ENCODE measurements around the gene BCAP29.
"Not testable (repeated sequence)": the region's sequence is repeated elsewhere in the genome, so short reads cannot be mapped to it uniquely, and the experiment has no call there.

DNA sequence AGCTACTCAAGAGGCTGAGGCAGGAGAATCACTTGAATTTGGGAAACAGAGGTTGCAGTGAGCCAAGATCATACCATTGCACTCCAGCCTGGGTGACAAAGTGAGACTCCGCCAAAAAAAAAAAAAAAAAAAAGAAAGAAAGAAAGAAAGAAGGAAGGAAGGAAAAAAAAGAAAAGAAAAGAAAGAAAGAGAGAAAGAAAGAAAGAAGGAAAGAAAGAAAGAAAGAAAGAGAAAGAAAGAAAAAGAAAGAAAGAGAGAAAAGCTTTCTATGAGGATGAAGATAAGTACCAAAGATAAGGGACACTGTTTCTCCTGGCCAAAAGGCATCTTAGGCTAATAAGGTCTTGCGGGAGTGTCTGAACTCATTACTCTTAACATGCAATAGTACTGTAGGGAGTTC lies 59.0 kb downstream of the BCAP29 start:
- TF ChIP-seq POLR2AphosphoS5 (IDR thresholded peaks at IDR 0.05; ENCODE audit: low read depth, low read length); POLR2A (IDR thresholded peaks at IDR 0.05; ENCODE audit: low read depth, low read length); TAF1 (IDR thresholded peaks at IDR 0.05; ENCODE audit: low read depth, low read length); PAX5 (IDR thresholded peaks at IDR 0.05; ENCODE audit: insufficient read depth, low read length, severe bottlenecking): not testable (repeated sequence)

All from GM12891 (cell line).